NT2/D1 (cell line): ENCODE results near the gene PTGR3.

Experiments used
- DNase-seq: peaks from one replicate; pipeline ENCODE4 v3.0.0-alpha.2; 2011; ENCODE audit warnings: low read depth, low spot score
- H3K27me3 ChIP-seq: 2 replicates; pipeline ENCODE4 v1.6.0; 2011; ENCODE audit warnings: mild to moderate bottlenecking; ENCODE audit not compliant: insufficient read length, insufficient read depth
- H3K36me3 ChIP-seq: 2 replicates; pipeline ENCODE4 v1.6.1; 2011; ENCODE audit warnings: mild to moderate bottlenecking, low read length, mixed read lengths; ENCODE audit not compliant: insufficient read depth, insufficient read length
- H3K4me1 ChIP-seq: 2 replicates; pipeline ENCODE4 v1.5.1; 2011; ENCODE audit not compliant: insufficient read depth, insufficient read length
- H3K4me3 ChIP-seq: 2 replicates; pipeline ENCODE4 v1.5.1; 2011; ENCODE audit warnings: low read depth; ENCODE audit not compliant: insufficient read length
- H3K9ac ChIP-seq: 2 replicates; pipeline ENCODE4 v1.6.0; 2011; ENCODE audit warnings: low read depth; ENCODE audit not compliant: insufficient read length
- H3K9me3 ChIP-seq: 2 replicates; pipeline ENCODE4 v1.5.1; 2011; ENCODE audit warnings: mild to moderate bottlenecking, low read length; ENCODE audit not compliant: insufficient read depth
- SUZ12 ChIP-seq: IDR thresholded peaks from 2 replicates; pipeline ENCODE4 v1.6.1; 2011; ENCODE audit not compliant: insufficient read length, insufficient read depth; ENCODE audit errors: extremely low read depth
- YY1 ChIP-seq: IDR thresholded peaks from 2 replicates; pipeline ENCODE4 v1.6.1; 2011; ENCODE audit not compliant: insufficient read length, insufficient read depth
- ZNF274 ChIP-seq: IDR thresholded peaks from 2 replicates; pipeline ENCODE4 v1.6.1; 2011; ENCODE audit warnings: mild to moderate bottlenecking, low read depth, low read length

Gene PTGR3

GRCh38 chr18:75231053-75231406 is 22.1 kb upstream of the PTGR3 start:
- Histone ChIP-seq H3K9ac (no peak overlapping the region), H3K27me3 (no peaks in the 10 kb centered on the region), H3K9me3 (no peaks in the 10 kb centered on the region), H3K4me3 (no peak overlapping the region), H3K4me1 (no peaks in the 10 kb centered on the region), H3K36me3 (no peaks in the 10 kb centered on the region)
- DNase-seq, result no peak
- TF ChIP-seq YY1, result no peak

GRCh38 chr18:75230163-75231052 is 21.5 kb upstream of the PTGR3 start:
- Histone ChIP-seq H3K4me1 (no peaks in the 10 kb centered on the region), H3K9ac (no peak overlapping the region), H3K36me3 (no peaks in the 10 kb centered on the region), H3K4me3 (no peak overlapping the region), H3K9me3 (no peaks in the 10 kb centered on the region), H3K27me3 (no peaks in the 10 kb centered on the region)
- TF ChIP-seq SUZ12 (no peak), YY1 (no peak), ZNF274 (no peak)
- DNase-seq, result no peak

GRCh38 chr18:75229437-75229836 is 20.5 kb upstream of the PTGR3 start:
- Histone ChIP-seq H3K9me3 (no peaks in the 10 kb centered on the region), H3K4me1 (no peaks in the 10 kb centered on the region), H3K9ac (no peak overlapping the region), H3K27me3 (no peaks in the 10 kb centered on the region), H3K4me3 (no peak overlapping the region), H3K36me3 (no peaks in the 10 kb centered on the region)
- TF ChIP-seq SUZ12, result no peak
- no peak for TF ChIP-seq YY1
- TF ChIP-seq ZNF274, result no peak
- no peak for DNase-seq

GRCh38 chr18:75228967-75229366 is 20.0 kb upstream of the PTGR3 start:
- no peaks in the 10 kb centered on the region for H3K9me3 ChIP-seq
- H3K4me1 ChIP-seq, result no peaks in the 10 kb centered on the region
- no peak overlapping the region for H3K4me3 ChIP-seq
- H3K27me3 ChIP-seq, result no peaks in the 10 kb centered on the region
- TF ChIP-seq ZNF274, result no peak
- no peak for TF ChIP-seq SUZ12
- TF ChIP-seq YY1, result no peak
- DNase-seq, result no peak
- no peak overlapping the region for H3K9ac ChIP-seq
- H3K36me3 ChIP-seq, result no peaks in the 10 kb centered on the region

- no peaks in the 10 kb centered on the region for H3K9me3 ChIP-seq
- DNase-seq, result no peak
- H3K4me3 ChIP-seq, result no peak overlapping the region
- H3K27me3 ChIP-seq, result no peaks in the 10 kb centered on the region
- no peaks in the 10 kb centered on the region for H3K36me3 ChIP-seq
- no peak for TF ChIP-seq ZNF274
- TF ChIP-seq YY1, result no peak
- TF ChIP-seq SUZ12, result no peak
- no peaks in the 10 kb centered on the region for H3K4me1 ChIP-seq
- H3K9ac ChIP-seq, result no peak overlapping the region
Measured at GRCh38 chr18:75227535-75228296, 18.8 kb upstream of the PTGR3 start.

GRCh38 chr18:75226956-75227316 is 18.0 kb upstream of the PTGR3 start:
- Histone ChIP-seq H3K36me3 (no peaks in the 10 kb centered on the region), H3K27me3 (no peaks in the 10 kb centered on the region), H3K4me3 (no peak overlapping the region), H3K4me1 (no peaks in the 10 kb centered on the region), H3K9me3 (no peaks in the 10 kb centered on the region), H3K9ac (no peak overlapping the region)
- TF ChIP-seq YY1 (no peak), SUZ12 (no peak), ZNF274 (no peak)
- DNase-seq, result no peak

GRCh38 chr18:75226286-75226955 is 17.5 kb upstream of the PTGR3 start:
- H3K4me3 ChIP-seq, result no peak overlapping the region
- no peaks in the 10 kb centered on the region for H3K27me3 ChIP-seq
- DNase-seq, result no peak
- H3K9ac ChIP-seq, result no peak overlapping the region
- no peaks in the 10 kb centered on the region for H3K4me1 ChIP-seq
- no peaks in the 10 kb centered on the region for H3K36me3 ChIP-seq
- H3K9me3 ChIP-seq, result no peaks in the 10 kb centered on the region
- TF ChIP-seq SUZ12 (no peak), ZNF274 (no peak), YY1 (no peak)
